ENCODE results near the gene NRG3. TPM values are rescaled to one million over a fixed set of nuclear protein-coding genes. Genes with fewer than 3 reads are reported as not detected.

NRG3 gene
- total and polyA plus RNA-seq, 2 donors (not counting 1 experiment from before 2014, with no cell fraction given), result not detected

DNA sequence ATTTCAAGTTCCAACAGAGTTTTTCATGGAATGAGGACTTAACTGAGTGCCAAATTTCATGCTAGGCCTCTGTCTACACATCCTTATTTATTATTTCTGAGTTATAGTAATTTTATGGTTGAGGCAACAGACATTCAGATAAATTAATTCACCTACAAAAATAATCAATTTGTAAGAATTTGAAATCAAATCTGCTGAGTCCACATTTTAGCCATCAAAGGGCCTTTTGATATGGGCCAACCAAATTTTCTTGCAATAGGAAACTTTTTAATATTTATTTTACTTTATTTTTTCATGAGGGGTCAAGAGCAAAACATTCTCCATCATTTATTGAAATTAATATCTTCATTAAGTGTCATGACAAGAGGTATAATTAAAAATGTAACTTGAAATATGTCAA is 875.5 kb downstream of the NRG3 start:
- TF ChIP-seq, protein P1, sequence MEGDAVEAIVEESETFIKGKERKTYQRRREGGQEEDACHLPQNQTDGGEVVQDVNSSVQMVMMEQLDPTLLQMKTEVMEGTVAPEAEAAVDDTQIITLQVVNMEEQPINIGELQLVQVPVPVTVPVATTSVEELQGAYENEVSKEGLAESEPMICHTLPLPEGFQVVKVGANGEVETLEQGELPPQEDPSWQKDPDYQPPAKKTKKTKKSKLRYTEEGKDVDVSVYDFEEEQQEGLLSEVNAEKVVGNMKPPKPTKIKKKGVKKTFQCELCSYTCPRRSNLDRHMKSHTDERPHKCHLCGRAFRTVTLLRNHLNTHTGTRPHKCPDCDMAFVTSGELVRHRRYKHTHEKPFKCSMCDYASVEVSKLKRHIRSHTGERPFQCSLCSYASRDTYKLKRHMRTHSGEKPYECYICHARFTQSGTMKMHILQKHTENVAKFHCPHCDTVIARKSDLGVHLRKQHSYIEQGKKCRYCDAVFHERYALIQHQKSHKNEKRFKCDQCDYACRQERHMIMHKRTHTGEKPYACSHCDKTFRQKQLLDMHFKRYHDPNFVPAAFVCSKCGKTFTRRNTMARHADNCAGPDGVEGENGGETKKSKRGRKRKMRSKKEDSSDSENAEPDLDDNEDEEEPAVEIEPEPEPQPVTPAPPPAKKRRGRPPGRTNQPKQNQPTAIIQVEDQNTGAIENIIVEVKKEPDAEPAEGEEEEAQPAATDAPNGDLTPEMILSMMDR (conservative IDR thresholded peaks at IDR 0.05 in 1 of 2, IDR thresholded peaks at IDR 0.05 in 1 of 2; ENCODE audit: low read depth in 1 of 2, low read length in 2 of 2), result no peak
- no peak for TF ChIP-seq EZH2 (IDR thresholded peaks at IDR 0.05; ENCODE audit: low read length, missing control alignments)
- Histone ChIP-seq H3K36me3 (ENCODE audit: control insufficient read depth, insufficient read depth, low read length) (no peaks in the 10 kb centered on the region), H3K4me1 (ENCODE audit: control insufficient read depth, extremely low read depth, insufficient read depth, low read length) (no peaks in the 10 kb centered on the region), H4K20me1 (ENCODE audit: control insufficient read depth, extremely low read depth, insufficient read depth, low read length) (no peaks in the 10 kb centered on the region), H3K4me3 (replicated peaks in 1 of 4; ENCODE audit: control extremely low read depth in 1 of 4, insufficient read depth in 1 of 4, low read depth in 3 of 4, low read length in 4 of 4) (no peak overlapping the region), H3K9ac (ENCODE audit: insufficient read depth, low read length) (no peak overlapping the region), H3K27me3 (ENCODE audit: control insufficient read depth, insufficient read depth, low read length) (no peaks in the 10 kb centered on the region), H3K9me3 (ENCODE audit: control insufficient read depth, insufficient read depth, low read depth, low read length) (no peaks in the 10 kb centered on the region), H3K27ac (ENCODE audit: insufficient read depth, low read length) (no peak overlapping the region), H3K4me2 (ENCODE audit: extremely low read depth, insufficient read depth, low read length) (no peak overlapping the region), H3K79me2 (ENCODE audit: control insufficient read depth, insufficient read depth, low read length) (no peaks in the 10 kb centered on the region), H2AFZ (ENCODE audit: low read length) (no peak overlapping the region)
- no peak for DNase-seq (ENCODE audit: low read depth in 2 of 2)

DNA sequence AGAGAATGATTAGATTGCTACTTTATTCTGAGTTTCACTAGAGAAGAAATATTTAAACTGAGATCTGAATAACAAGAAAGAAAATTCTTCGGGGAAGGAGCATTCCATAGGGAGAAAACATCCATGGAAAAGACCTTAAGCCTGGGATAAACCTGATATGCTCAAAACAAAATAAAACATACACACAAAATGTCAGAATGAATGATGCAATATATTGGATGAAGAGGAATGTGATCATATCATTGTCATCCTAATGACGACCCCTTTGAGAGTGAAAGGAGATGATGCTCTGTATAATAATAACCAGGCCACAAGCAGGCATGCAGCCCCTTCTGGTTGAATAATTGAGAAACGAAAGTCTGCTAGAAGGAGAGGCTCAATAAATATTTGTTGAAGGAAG is 882.4 kb downstream of the NRG3 start:
- Histone ChIP-seq H3K27ac (ENCODE audit: insufficient read depth, low read length) (no peak overlapping the region), H3K79me2 (ENCODE audit: control insufficient read depth, insufficient read depth, low read length) (no peaks in the 10 kb centered on the region), H3K9me3 (ENCODE audit: control insufficient read depth, insufficient read depth, low read depth, low read length) (no peaks in the 10 kb centered on the region), H3K9ac (ENCODE audit: insufficient read depth, low read length) (no peak overlapping the region), H2AFZ (ENCODE audit: low read length) (no peak overlapping the region), H3K4me2 (ENCODE audit: extremely low read depth, insufficient read depth, low read length) (no peak overlapping the region), H3K4me1 (ENCODE audit: control insufficient read depth, extremely low read depth, insufficient read depth, low read length) (no peaks in the 10 kb centered on the region), H3K4me3 (replicated peaks in 1 of 4; ENCODE audit: control extremely low read depth in 1 of 4, insufficient read depth in 1 of 4, low read depth in 3 of 4, low read length in 4 of 4) (no peak overlapping the region), H4K20me1 (ENCODE audit: control insufficient read depth, extremely low read depth, insufficient read depth, low read length) (no peaks in the 10 kb centered on the region), H3K27me3 (ENCODE audit: control insufficient read depth, insufficient read depth, low read length) (no peaks in the 10 kb centered on the region), H3K36me3 (ENCODE audit: control insufficient read depth, insufficient read depth, low read length) (no peaks in the 10 kb centered on the region)
- TF ChIP-seq, protein P1 (conservative IDR thresholded peaks at IDR 0.05 in 1 of 2, IDR thresholded peaks at IDR 0.05 in 1 of 2; ENCODE audit: low read depth in 1 of 2, low read length in 2 of 2), result no peak
- no peak for TF ChIP-seq EZH2 (IDR thresholded peaks at IDR 0.05; ENCODE audit: low read length, missing control alignments)
- no peak for DNase-seq (ENCODE audit: low read depth in 2 of 2)

DNA sequence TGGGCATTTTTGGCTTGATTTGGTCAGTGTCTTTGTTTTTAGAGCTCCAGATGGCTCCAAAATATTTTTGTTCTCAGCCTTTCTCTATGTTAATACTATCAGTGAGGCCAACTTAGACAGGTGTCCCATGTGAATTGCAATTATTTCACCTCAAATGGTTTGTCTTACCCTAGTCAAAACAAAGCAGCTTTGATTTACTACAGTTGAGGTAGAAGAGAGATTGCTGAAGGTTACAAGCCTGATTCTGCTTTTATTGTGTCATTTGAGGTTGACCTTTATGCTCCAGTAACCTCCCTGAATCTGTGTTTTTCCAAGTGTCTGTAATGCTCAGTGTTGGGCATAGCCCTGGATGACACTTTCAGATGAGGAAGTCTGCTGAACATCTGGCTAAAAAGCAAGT is 882.9 kb downstream of the NRG3 start:
- Histone ChIP-seq H3K79me2 (ENCODE audit: control insufficient read depth, insufficient read depth, low read length) (no peaks in the 10 kb centered on the region), H4K20me1 (ENCODE audit: control insufficient read depth, extremely low read depth, insufficient read depth, low read length) (no peaks in the 10 kb centered on the region), H3K4me2 (ENCODE audit: extremely low read depth, insufficient read depth, low read length) (no peak overlapping the region), H2AFZ (ENCODE audit: low read length) (no peak overlapping the region), H3K9me3 (ENCODE audit: control insufficient read depth, insufficient read depth, low read depth, low read length) (no peaks in the 10 kb centered on the region), H3K4me1 (ENCODE audit: control insufficient read depth, extremely low read depth, insufficient read depth, low read length) (no peaks in the 10 kb centered on the region), H3K27me3 (ENCODE audit: control insufficient read depth, insufficient read depth, low read length) (no peaks in the 10 kb centered on the region), H3K36me3 (ENCODE audit: control insufficient read depth, insufficient read depth, low read length) (no peaks in the 10 kb centered on the region), H3K27ac (ENCODE audit: insufficient read depth, low read length) (no peak overlapping the region), H3K9ac (ENCODE audit: insufficient read depth, low read length) (no peak overlapping the region), H3K4me3 (replicated peaks in 1 of 4; ENCODE audit: control extremely low read depth in 1 of 4, insufficient read depth in 1 of 4, low read depth in 3 of 4, low read length in 4 of 4) (no peak overlapping the region)
- DNase-seq (ENCODE audit: low read depth in 2 of 2), result no peak
- TF ChIP-seq, protein P1 (conservative IDR thresholded peaks at IDR 0.05 in 1 of 2, IDR thresholded peaks at IDR 0.05 in 1 of 2; ENCODE audit: low read depth in 1 of 2, low read length in 2 of 2), result no peak
- no peak for TF ChIP-seq EZH2 (IDR thresholded peaks at IDR 0.05; ENCODE audit: low read length, missing control alignments)

Data from fibroblast of lung (primary cell).